ENCODE data around the gene RHEX.
"Not testable (repeated sequence)": the region's sequence is repeated elsewhere in the genome, so short reads cannot be mapped to it uniquely, and the experiment has no call there.

The RHEX gene

DNA sequence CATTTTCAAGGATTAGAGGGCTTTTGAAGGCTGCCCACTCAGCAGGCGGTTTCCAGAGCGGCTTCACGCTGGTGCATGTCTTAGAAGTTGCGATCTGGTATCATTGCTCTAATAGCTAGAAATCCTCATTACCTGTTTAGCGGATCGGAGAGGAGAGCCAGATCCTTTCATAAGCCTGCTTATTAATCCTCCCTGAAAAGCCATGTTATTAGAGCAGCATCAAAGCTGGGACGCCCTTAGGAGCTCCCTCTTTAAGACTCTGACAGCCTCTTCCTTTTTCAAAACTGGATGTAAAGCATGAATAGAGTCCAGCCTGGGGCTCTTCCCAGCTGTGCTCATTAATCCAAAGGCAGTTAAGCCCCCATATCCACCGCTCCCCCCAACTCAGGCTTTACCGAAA, 15.4 kb upstream of the RHEX start:
- in situ Hi-C loops (cut with MboI; ENCODE audit: low sequenced_read_pairs): no loop called here
- Histone ChIP-seq H3K36me3 (replicated peaks) (no peaks in the 10 kb centered on the region), H3K9me3 (no peaks in the 10 kb centered on the region), H3K4me1 (no peaks in the 10 kb centered on the region), H3K27me3 (ENCODE audit: low read depth) (peaks cover 17% of the 10 kb centered on the region), H3K4me3 (no peak overlapping the region)
- DNase-seq (ENCODE audit: low spot score in 2 of 2): no peak

DNA sequence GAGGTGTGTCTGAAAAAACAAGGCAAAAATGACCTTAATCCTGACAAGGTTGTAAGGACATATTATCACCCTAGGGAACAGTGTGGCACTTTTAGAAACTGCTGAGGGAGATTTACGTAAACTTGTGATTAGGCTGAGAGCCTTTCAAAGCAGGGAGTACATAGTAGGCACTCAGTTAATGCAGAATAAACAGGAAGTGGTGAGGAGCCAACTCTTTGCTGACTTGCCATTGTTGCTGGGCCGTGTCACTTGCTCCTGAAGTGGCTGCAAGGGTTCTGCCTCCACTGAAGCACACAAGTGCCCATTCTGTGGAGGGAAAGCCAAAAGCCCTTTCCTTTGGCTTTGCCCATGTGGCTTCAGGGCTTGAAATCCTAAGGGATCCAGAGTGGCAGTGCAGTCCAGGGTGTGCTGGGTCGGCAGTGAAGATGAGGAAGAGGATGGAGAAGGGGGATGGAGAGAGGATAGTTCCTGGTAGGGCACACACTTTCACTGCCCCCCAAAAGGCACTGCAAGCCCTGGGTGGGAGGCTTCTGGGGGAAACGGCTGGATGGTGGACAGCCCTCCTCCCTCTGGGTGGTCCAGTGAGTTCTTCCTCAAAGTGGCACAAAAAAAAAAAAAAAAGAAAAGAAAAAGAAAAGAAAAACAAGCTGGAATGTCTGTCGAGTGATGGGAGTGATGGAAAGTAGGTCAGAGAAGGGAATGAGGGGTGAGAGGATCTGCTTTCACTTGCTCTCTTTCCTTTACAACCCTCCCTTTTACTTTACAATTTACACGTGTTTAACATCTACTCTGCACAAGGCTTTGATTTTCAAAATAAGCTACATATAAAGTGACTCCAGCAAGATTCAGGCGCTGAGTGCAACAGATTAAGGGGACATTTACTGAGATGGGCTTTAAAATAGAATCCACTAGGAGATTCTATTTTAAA, 13.7 kb upstream of the RHEX start:
- H3K4me3 ChIP-seq: no peak overlapping the region

DNA sequence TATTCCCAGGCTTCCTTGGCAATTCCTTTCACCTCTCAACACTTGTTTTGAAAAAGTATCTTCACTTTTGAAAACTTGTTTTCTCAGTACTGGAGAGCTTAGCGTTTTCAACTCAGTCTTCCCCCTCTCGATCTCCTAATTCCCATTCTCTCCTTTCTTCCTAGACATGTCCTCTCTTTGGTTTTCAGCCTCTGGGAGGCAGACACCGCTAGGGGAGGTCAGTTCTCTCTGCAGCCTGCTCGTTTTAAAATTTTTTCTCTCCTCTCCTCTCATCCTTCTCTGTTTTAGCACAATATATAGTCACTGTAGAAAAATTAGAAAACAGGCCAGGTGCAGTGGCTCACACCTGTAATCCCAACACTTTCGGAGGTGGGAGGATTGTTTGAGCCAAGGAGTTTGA, 12.6 kb upstream of the RHEX start:
- in situ Hi-C loops (cut with MboI; ENCODE audit: low sequenced_read_pairs): no loop called here
- Histone ChIP-seq H3K4me3 (no peak overlapping the region), H3K27me3 (ENCODE audit: low read depth) (peaks cover 9% of the 10 kb centered on the region), H3K36me3 (replicated peaks) (no peaks in the 10 kb centered on the region), H3K4me1 (no peaks in the 10 kb centered on the region), H3K9me3 (no peaks in the 10 kb centered on the region)
- no peak for DNase-seq (ENCODE audit: low spot score in 2 of 2)

More for the DNA sequence above, 13.7 kb upstream of the RHEX start:
- DNase-seq (ENCODE audit: low spot score in 2 of 2): no peak
- Histone ChIP-seq H3K9me3 (no peaks in the 10 kb centered on the region), H3K4me1 (no peaks in the 10 kb centered on the region), H3K36me3 (replicated peaks) (no peaks in the 10 kb centered on the region), H3K27me3 (ENCODE audit: low read depth) (peaks cover 17% of the 10 kb centered on the region)
- in situ Hi-C loops (cut with MboI; ENCODE audit: low sequenced_read_pairs): no loop called here

GRCh38 chr1:206041640-206042039, 11.3 kb upstream of the RHEX start:
- peaks cover 9% of the 10 kb centered on the region; the same call in 1 of the 2 replicates for H3K27me3 ChIP-seq (ENCODE audit: low read depth)
- H3K36me3 ChIP-seq (replicated peaks): no peaks in the 10 kb centered on the region
- H3K4me3 ChIP-seq: no peak overlapping the region
- H3K4me1 ChIP-seq: peaks cover 9% of the 10 kb centered on the region; the same call in 1 of the 2 replicates
- in situ Hi-C loops (cut with MboI; ENCODE audit: low sequenced_read_pairs): no loop called here
- no peak for DNase-seq (ENCODE audit: low spot score in 2 of 2)
- H3K9me3 ChIP-seq: no peaks in the 10 kb centered on the region

DNA sequence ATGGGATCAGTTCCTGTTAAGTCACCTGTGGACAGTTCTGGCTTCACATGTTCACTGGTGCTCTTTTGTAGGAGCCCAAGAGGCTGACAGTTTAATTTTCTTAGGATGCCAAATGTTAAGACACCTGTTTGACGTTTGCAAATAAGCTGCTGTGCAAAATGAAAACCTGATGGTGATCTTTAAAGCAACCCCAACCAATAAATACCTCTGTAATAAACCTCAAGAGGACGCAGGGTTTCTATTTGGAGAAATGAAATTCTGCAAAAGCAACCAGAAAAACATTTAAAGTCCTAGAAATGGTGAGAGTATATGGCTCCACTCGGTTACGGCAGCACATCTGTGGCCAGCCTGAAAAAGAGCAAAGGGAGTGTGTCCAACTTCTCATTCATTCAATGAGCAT, 5.7 kb upstream of the RHEX start:
- Histone ChIP-seq H3K4me3 (no peak overlapping the region), H3K4me1 (peaks cover 9% of the 10 kb centered on the region; the same call in 1 of the 2 replicates), H3K27me3 (ENCODE audit: low read depth) (no peaks in the 10 kb centered on the region), H3K36me3 (replicated peaks) (no peaks in the 10 kb centered on the region), H3K9me3 (no peaks in the 10 kb centered on the region)
- DNase-seq (ENCODE audit: low spot score in 2 of 2): no peak
- in situ Hi-C loops (cut with MboI; ENCODE audit: low sequenced_read_pairs): no loop called here

- no peaks in the 10 kb centered on the region for H3K27me3 ChIP-seq (ENCODE audit: low read depth)
- peaks cover 9% of the 10 kb centered on the region; the same call in 1 of the 2 replicates for H3K4me1 ChIP-seq
- H3K4me3 ChIP-seq: no peak overlapping the region
- no peak for DNase-seq (ENCODE audit: low spot score in 2 of 2)
- H3K36me3 ChIP-seq (replicated peaks): no peaks in the 10 kb centered on the region
- H3K9me3 ChIP-seq: no peaks in the 10 kb centered on the region
- in situ Hi-C loops (cut with MboI; ENCODE audit: low sequenced_read_pairs): no loop called here
Observed at GRCh38 chr1:206048582-206048981, 4.4 kb upstream of the RHEX start.

GRCh38 chr1:206049293-206049692, 3.7 kb upstream of the RHEX start:
- H3K9me3 ChIP-seq: no peaks in the 10 kb centered on the region
- in situ Hi-C loops (cut with MboI; ENCODE audit: low sequenced_read_pairs): no loop called here
- H3K4me3 ChIP-seq: no peak overlapping the region
- H3K27me3 ChIP-seq (ENCODE audit: low read depth): no peaks in the 10 kb centered on the region
- H3K4me1 ChIP-seq: peaks cover 9% of the 10 kb centered on the region; the same call in 1 of the 2 replicates
- no peaks in the 10 kb centered on the region for H3K36me3 ChIP-seq (replicated peaks)
- DNase-seq (ENCODE audit: low spot score in 2 of 2): no peak

GRCh38 chr1:206049919-206050600, 2.9 kb upstream of the RHEX start:
- no peak for DNase-seq (ENCODE audit: low spot score in 2 of 2)
- no peak overlapping the region for H3K4me3 ChIP-seq
- H3K4me1 ChIP-seq: peaks cover 9% of the 10 kb centered on the region; the same call in 1 of the 2 replicates
- H3K27me3 ChIP-seq (ENCODE audit: low read depth): no peaks in the 10 kb centered on the region
- H3K36me3 ChIP-seq (replicated peaks): no peaks in the 10 kb centered on the region
- in situ Hi-C loops (cut with MboI; ENCODE audit: low sequenced_read_pairs): no loop called here
- H3K9me3 ChIP-seq: no peaks in the 10 kb centered on the region

GRCh38 chr1:206050655-206051235, 2.2 kb upstream of the RHEX start:
- no peak for DNase-seq (ENCODE audit: low spot score in 2 of 2)
- no peak overlapping the region for H3K4me3 ChIP-seq
- no peaks in the 10 kb centered on the region for H3K36me3 ChIP-seq (replicated peaks)
- H3K27me3 ChIP-seq (ENCODE audit: low read depth): no peaks in the 10 kb centered on the region
- H3K9me3 ChIP-seq: no peaks in the 10 kb centered on the region
- H3K4me1 ChIP-seq: peaks cover 6% of the 10 kb centered on the region; the same call in 1 of the 2 replicates
- in situ Hi-C loops (cut with MboI; ENCODE audit: low sequenced_read_pairs): no loop called here

- H3K27me3 ChIP-seq (ENCODE audit: low read depth); H3K4me3 ChIP-seq; H3K4me1 ChIP-seq; DNase-seq (ENCODE audit: low spot score in 2 of 2); H3K9me3 ChIP-seq; H3K36me3 ChIP-seq (replicated peaks); in situ Hi-C loops (cut with MboI; ENCODE audit: low sequenced_read_pairs): not testable (repeated sequence)
Observed at GRCh38 chr1:206052231-206052865, 625 bp upstream of the RHEX start.

DNA sequence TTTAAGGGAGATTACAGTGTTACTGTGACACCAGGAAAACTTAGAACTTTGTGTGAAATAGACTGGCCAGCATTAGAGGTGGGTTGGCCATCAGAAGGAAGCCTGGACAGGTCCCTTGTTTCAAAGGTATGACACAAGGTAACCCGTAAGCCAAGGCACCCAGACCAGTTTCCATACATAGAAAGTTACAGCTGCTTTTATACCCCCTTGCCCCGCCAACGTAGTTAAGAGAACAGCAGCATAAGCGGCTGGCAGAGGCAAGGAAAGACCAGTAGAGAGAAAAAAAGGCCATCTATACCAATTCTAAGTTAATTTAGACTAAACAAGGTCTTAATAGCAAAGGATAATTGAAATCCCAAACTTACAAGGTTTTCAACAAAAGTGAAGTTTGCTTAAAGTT, 643 bp downstream of the RHEX start:
- H3K27me3 ChIP-seq (ENCODE audit: low read depth); DNase-seq (ENCODE audit: low spot score in 2 of 2); H3K4me3 ChIP-seq; H3K9me3 ChIP-seq; in situ Hi-C loops (cut with MboI; ENCODE audit: low sequenced_read_pairs); H3K4me1 ChIP-seq; H3K36me3 ChIP-seq (replicated peaks): not testable (repeated sequence)

DNA sequence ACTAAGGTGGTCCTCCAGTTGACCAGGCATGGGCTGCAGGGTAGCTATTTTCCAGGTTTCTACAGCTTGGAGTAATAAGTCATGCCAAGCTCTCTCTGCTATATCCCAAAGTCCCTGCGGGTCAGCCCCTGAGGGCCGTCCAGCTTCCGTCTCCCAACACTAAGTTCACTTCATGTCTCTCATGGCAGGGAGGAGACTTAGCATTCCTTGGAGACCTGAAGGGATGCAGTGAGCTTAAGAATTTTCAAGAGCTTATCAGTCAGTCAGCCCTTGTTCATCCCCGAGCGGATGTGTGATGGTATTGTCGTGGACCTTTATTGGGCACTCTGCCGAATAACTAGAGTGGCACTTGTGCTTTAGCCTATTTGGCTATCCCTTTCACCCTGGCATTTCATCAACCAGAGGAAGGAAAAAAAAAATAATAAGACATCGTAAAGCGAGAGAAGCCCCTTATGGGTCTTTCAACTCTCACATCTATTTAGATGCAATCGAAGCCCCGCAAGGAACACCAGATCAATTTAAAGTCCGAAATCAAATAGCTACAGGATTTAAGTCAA, 2.2 kb downstream of the RHEX start:
- H3K36me3 ChIP-seq (replicated peaks); in situ Hi-C loops (cut with MboI; ENCODE audit: low sequenced_read_pairs); DNase-seq (ENCODE audit: low spot score in 2 of 2); H3K9me3 ChIP-seq; H3K4me1 ChIP-seq; H3K4me3 ChIP-seq; H3K27me3 ChIP-seq (ENCODE audit: low read depth): not testable (repeated sequence)

DNA sequence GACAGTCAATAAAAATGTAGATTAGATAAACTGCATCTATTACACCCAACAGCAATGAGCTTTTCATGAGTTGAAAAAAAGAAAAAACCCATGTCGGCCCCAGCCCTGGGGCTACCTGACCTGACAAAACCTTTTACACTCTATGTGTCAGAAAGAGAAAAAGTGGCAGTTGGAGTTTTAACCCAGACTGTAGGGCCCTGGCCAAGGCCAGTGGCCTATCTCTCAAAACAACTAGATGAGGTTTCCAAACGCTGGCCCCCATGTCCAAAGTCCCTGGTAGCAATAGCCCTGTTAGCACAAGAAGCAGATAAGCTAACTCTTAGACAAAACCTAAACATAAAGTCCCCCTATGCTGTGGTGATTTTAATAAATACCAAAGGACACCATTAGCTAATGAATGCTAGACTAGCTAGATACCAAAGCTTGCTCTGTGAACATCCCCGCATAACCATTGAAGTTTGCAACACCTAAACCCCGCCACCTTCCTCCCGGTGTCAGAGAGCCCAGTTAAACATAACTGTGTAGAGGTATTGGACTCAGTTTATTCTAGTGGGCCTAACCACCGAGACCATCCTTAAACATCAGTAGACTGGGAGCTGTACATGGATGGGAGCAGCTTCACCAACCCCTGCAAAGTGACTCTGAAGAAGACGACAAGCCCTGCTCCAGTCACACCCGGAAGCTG, 2.8 kb downstream of the RHEX start:
- H3K4me3 ChIP-seq; DNase-seq (ENCODE audit: low spot score in 2 of 2); H3K36me3 ChIP-seq (replicated peaks); in situ Hi-C loops (cut with MboI; ENCODE audit: low sequenced_read_pairs); H3K27me3 ChIP-seq (ENCODE audit: low read depth); H3K4me1 ChIP-seq; H3K9me3 ChIP-seq: not testable (repeated sequence)

All from HAP-1 (cell line).